T47D (cell line): ENCODE data around the gene DOK5.
"Not testable (repeated sequence)": the region's sequence is repeated elsewhere in the genome, so short reads cannot be mapped to it uniquely, and the experiment has no call there.

ENCODE experiments used
- DNase-seq, 2 experiments: peaks; one replicate each; pipeline versions ENCODE4 v3.0.0 to v3.0.0-alpha.2; 2011 to 2012; ENCODE audit warnings: low read depth in 1 of 2, low spot score in 1 of 2
- JUND ChIP-seq: IDR thresholded peaks from 2 replicates; pipeline ENCODE4 v1.6.1; 2012; ENCODE audit warnings: low read depth
- in situ Hi-C: cut with HindIII; loops from 2 replicates; pipeline ENCODE4 v1.10.0; 2016; ENCODE audit warnings: low sequenced_read_pairs, low pct_unique_long_range_greater_than_20kb

DOK5 gene

GRCh38 chr20:54476169-54477009 lies 996 bp downstream of the DOK5 start:
- no peak for TF ChIP-seq JUND
- in situ Hi-C loops = no loop called here
- no peak for DNase-seq

- in situ Hi-C loops = no loop called here
- no peak for TF ChIP-seq JUND
- no peak for DNase-seq
Observed at GRCh38 chr20:54477191-54477955, 2.0 kb downstream of the DOK5 start.

- no peak for TF ChIP-seq JUND
- peak; percentile 39 to 59 for DNase-seq
- in situ Hi-C loops = no loop called here
Observed at GRCh38 chr20:54479138-54479906, 3.9 kb downstream of the DOK5 start.

- DNase-seq, in situ Hi-C loops: not testable (repeated sequence)
Observed at GRCh38 chr20:54479937-54480336, 4.5 kb downstream of the DOK5 start.

- no peak for DNase-seq
- no peak for TF ChIP-seq JUND
- in situ Hi-C loops = no loop called here
Observed at GRCh38 chr20:54481442-54481841, 6.0 kb downstream of the DOK5 start.

GRCh38 chr20:54485631-54486030 lies 10.2 kb downstream of the DOK5 start:
- DNase-seq = no peak
- in situ Hi-C loops = no loop called here
- no peak for TF ChIP-seq JUND

GRCh38 chr20:54486585-54486984 lies 11.2 kb downstream of the DOK5 start:
- in situ Hi-C loops = no loop called here
- TF ChIP-seq JUND = no peak
- no peak for DNase-seq

GRCh38 chr20:54488442-54488841 lies 13.0 kb downstream of the DOK5 start:
- DNase-seq = no peak
- TF ChIP-seq JUND = no peak
- in situ Hi-C loops = no loop called here

- no peak for DNase-seq
- in situ Hi-C loops = no loop called here
- no peak for TF ChIP-seq JUND
Observed at GRCh38 chr20:54491506-54491905, 16.1 kb downstream of the DOK5 start.

GRCh38 chr20:54494303-54495006 lies 19.1 kb downstream of the DOK5 start:
- TF ChIP-seq JUND = no peak
- no peak for DNase-seq
- in situ Hi-C loops = no loop called here

- DNase-seq = peak in 1 of 2 experiments; percentile 25
- TF ChIP-seq JUND = no peak
- in situ Hi-C loops = no loop called here
Observed at GRCh38 chr20:54497931-54498718, 22.7 kb downstream of the DOK5 start.
